Loucy (cell line): ENCODE data around the gene RAP1GDS1.

ENCODE experiments used
- H2AFZ ChIP-seq: fragments of 200-600 bp; sonication (generic); 2 replicates; pipeline ENCODE4 v1.6.0; 2016; ENCODE audit warnings: antibody characterized with exemption, mild to moderate bottlenecking, low read length, moderate library complexity
- H3F3A ChIP-seq: fragments of 200-600 bp; 2 replicates; pipeline ENCODE4 v1.6.0; 2016; ENCODE audit warnings: antibody characterized with exemption, low read depth, mild to moderate bottlenecking
- H3K27me3 ChIP-seq: fragments of 200-600 bp; sonication (generic); 2 replicates; pipeline ENCODE4 v1.6.1; 2014; ENCODE audit warnings: low read length, mild to moderate bottlenecking; ENCODE audit not compliant: insufficient read depth, poor library complexity, severe bottlenecking
- H3K36me3 ChIP-seq: fragments of 200-600 bp; sonication (generic); 2 replicates; pipeline ENCODE4 v1.6.1; 2016; ENCODE audit warnings: low read length; ENCODE audit not compliant: insufficient read depth
- H3K4me1 ChIP-seq: fragments of 200-600 bp; sonication (generic); 2 replicates; pipeline ENCODE4 v1.5.1; 2014; ENCODE audit warnings: low read length, mild to moderate bottlenecking; ENCODE audit not compliant: insufficient read depth, poor library complexity, severe bottlenecking
- H3K4me2 ChIP-seq: fragments of 200-600 bp; sonication (generic); 2 replicates; pipeline ENCODE4 v1.6.0; 2014; ENCODE audit warnings: antibody characterized with exemption, low read length, low read depth, mild to moderate bottlenecking; ENCODE audit not compliant: poor library complexity, severe bottlenecking
- H3K4me3 ChIP-seq: fragments of 200-600 bp; sonication (generic); 2 replicates; pipeline ENCODE4 v1.5.1; 2014; ENCODE audit warnings: low read length, mild to moderate bottlenecking, mixed read lengths; ENCODE audit not compliant: poor library complexity, severe bottlenecking
- H3K79me2 ChIP-seq: fragments of 200-600 bp; sonication (generic); 2 replicates; pipeline ENCODE4 v1.6.1; 2014; ENCODE audit warnings: low read length; ENCODE audit not compliant: insufficient read depth
- H3K9ac ChIP-seq: fragments of 200-600 bp; sonication (generic); 2 replicates; pipeline ENCODE4 v1.6.0; 2014; ENCODE audit warnings: mild to moderate bottlenecking, low read depth, low read length, moderate library complexity; ENCODE audit not compliant: poor library complexity, severe bottlenecking
- H3K9me2 ChIP-seq: fragments of 200-600 bp; sonication (generic); replicated peaks from 2 replicates; pipeline ENCODE4 v1.6.1; 2016; ENCODE audit warnings: low read depth, low read length, mixed read lengths
- H3K9me3 ChIP-seq: fragments of 200-600 bp; sonication (generic); 2 replicates; pipeline ENCODE4 v1.6.1; 2014; ENCODE audit warnings: mild to moderate bottlenecking, antibody characterized with exemption, low read length, low read depth; ENCODE audit not compliant: insufficient read depth
- H4K20me1 ChIP-seq: fragments of 200-600 bp; sonication (generic); 2 replicates; pipeline ENCODE4 v1.6.0; 2014; ENCODE audit warnings: antibody characterized with exemption, low read length, mild to moderate bottlenecking; ENCODE audit not compliant: insufficient read depth, poor library complexity, severe bottlenecking
- CTCF ChIP-seq: fragments of 200-600 bp; sonication (generic); conservative IDR thresholded peaks from 2 replicates; pipeline ENCODE4 v1.5.1; 2014; ENCODE audit warnings: mild to moderate bottlenecking, antibody characterized with exemption, low read length
- EZH2phosphoT487 ChIP-seq: fragments of 200-600 bp; IDR thresholded peaks from 2 replicates; pipeline ENCODE4 v1.6.1; 2018; ENCODE audit warnings: antibody characterized with exemption, mild to moderate bottlenecking, moderate library complexity, borderline replicate concordance

Gene RAP1GDS1

GRCh38 chr4:98387345-98388026, 126.3 kb downstream of the RAP1GDS1 start:
- H3K4me3 ChIP-seq, result no peak overlapping the region
- no peak overlapping the region for H2AFZ ChIP-seq
- no peaks in the 10 kb centered on the region for H3K79me2 ChIP-seq
- no peaks in the 10 kb centered on the region for H4K20me1 ChIP-seq
- no peaks in the 10 kb centered on the region for H3K9me2 ChIP-seq
- no peak for TF ChIP-seq CTCF
- no peak for TF ChIP-seq EZH2phosphoT487
- H3K36me3 ChIP-seq, result no peaks in the 10 kb centered on the region
- H3K9ac ChIP-seq, result no peak overlapping the region
- H3K27me3 ChIP-seq, result no peaks in the 10 kb centered on the region
- no peak overlapping the region for H3K4me2 ChIP-seq
- H3F3A ChIP-seq, result no peaks in the 10 kb centered on the region
- H3K9me3 ChIP-seq, result no peaks in the 10 kb centered on the region
- no peaks in the 10 kb centered on the region for H3K4me1 ChIP-seq

GRCh38 chr4:98394134-98394533, 132.9 kb downstream of the RAP1GDS1 start:
- Histone ChIP-seq H3K9me2 (no peaks in the 10 kb centered on the region), H4K20me1 (no peaks in the 10 kb centered on the region), H3K4me2 (no peak overlapping the region), H3K36me3 (peaks cover 14% of the 10 kb centered on the region), H3K9ac (no peak overlapping the region), H2AFZ (no peak overlapping the region), H3K4me1 (no peaks in the 10 kb centered on the region), H3K79me2 (no peaks in the 10 kb centered on the region), H3K4me3 (no peak overlapping the region), H3F3A (no peaks in the 10 kb centered on the region), H3K9me3 (no peaks in the 10 kb centered on the region), H3K27me3 (no peaks in the 10 kb centered on the region)
- TF ChIP-seq EZH2phosphoT487 (no peak), CTCF (no peak)

GRCh38 chr4:98399915-98400314, 138.7 kb downstream of the RAP1GDS1 start:
- H3K79me2 ChIP-seq, result no peaks in the 10 kb centered on the region
- H3K9ac ChIP-seq, result no peak overlapping the region
- H2AFZ ChIP-seq, result no peak overlapping the region
- H3K4me1 ChIP-seq, result no peaks in the 10 kb centered on the region
- H3K27me3 ChIP-seq, result no peaks in the 10 kb centered on the region
- H3K4me2 ChIP-seq, result no peak overlapping the region
- no peaks in the 10 kb centered on the region for H3F3A ChIP-seq
- H3K9me3 ChIP-seq, result no peaks in the 10 kb centered on the region
- H3K36me3 ChIP-seq, result peaks cover 7% of the 10 kb centered on the region
- H4K20me1 ChIP-seq, result no peaks in the 10 kb centered on the region
- H3K9me2 ChIP-seq, result no peaks in the 10 kb centered on the region
- TF ChIP-seq CTCF (no peak), EZH2phosphoT487 (no peak)
- H3K4me3 ChIP-seq, result no peak overlapping the region
